Measurements from ENCODE around the gene FAM13B. TPM values are rescaled to one million over a fixed set of nuclear protein-coding genes. Genes with fewer than 3 reads are reported as not detected.

The FAM13B gene
- total RNA-seq, 1 experiment from 2014 or later, result 13.6 TPM

DNA sequence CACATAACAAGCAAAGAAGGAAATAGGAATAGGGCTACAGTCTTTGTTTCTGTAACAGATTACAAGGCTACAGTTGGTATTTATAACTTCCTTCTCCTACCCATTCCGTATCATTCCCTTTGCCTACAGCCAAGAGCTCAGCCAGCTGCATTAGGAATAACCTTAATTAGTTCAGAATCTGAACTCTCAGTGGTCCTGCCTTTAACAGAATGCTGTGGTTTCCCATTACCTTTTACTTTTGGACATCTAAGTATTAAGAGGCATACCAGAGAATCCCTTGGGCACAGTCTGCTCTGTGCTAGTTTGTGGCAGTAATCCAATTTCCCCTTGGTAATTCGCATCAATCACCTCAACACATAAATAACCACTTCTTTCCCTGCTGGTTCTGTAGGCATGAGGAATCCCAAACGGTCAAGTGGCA lies 99.4 kb downstream of the FAM13B start:
- no peak for DNase-seq (ENCODE audit: low read depth, low spot score)
- TF ChIP-seq EZH2 (IDR thresholded peaks at IDR 0.05) (no peak), TCF7L2 (IDR thresholded peaks at IDR 0.05; ENCODE audit: borderline replicate concordance, extremely low read depth, insufficient read depth, insufficient read length) (no peak), RAD21 (IDR thresholded peaks at IDR 0.05; ENCODE audit: low read depth) (no peak), ZNF274 (IDR thresholded peaks at IDR 0.05; ENCODE audit: low read depth, low read length) (no peak), ZFX (IDR thresholded peaks at IDR 0.05) (no peak), CBX3 (IDR thresholded peaks at IDR 0.05; ENCODE audit: low read depth) (no peak), POLR2AphosphoS5 (IDR thresholded peaks at IDR 0.05; ENCODE audit: low read depth, low read length) (no peak), SIN3A (IDR thresholded peaks at IDR 0.05; ENCODE audit: low read depth) (no peak), EZH2phosphoT487 (IDR thresholded peaks at IDR 0.05; ENCODE audit: borderline replicate concordance) (no peak)
- TF ChIP-seq, protein P1, sequence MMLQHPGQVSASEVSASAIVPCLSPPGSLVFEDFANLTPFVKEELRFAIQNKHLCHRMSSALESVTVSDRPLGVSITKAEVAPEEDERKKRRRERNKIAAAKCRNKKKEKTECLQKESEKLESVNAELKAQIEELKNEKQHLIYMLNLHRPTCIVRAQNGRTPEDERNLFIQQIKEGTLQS (IDR thresholded peaks at IDR 0.05), result no peak
- TF ChIP-seq, protein P2, sequence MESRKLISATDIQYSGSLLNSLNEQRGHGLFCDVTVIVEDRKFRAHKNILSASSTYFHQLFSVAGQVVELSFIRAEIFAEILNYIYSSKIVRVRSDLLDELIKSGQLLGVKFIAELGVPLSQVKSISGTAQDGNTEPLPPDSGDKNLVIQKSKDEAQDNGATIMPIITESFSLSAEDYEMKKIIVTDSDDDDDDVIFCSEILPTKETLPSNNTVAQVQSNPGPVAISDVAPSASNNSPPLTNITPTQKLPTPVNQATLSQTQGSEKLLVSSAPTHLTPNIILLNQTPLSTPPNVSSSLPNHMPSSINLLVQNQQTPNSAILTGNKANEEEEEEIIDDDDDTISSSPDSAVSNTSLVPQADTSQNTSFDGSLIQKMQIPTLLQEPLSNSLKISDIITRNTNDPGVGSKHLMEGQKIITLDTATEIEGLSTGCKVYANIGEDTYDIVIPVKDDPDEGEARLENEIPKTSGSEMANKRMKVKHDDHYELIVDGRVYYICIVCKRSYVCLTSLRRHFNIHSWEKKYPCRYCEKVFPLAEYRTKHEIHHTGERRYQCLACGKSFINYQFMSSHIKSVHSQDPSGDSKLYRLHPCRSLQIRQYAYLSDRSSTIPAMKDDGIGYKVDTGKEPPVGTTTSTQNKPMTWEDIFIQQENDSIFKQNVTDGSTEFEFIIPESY (IDR thresholded peaks at IDR 0.05; ENCODE audit: extremely low read depth, insufficient replicate concordance, low read length), result no peak
- TF ChIP-seq, protein P3, sequence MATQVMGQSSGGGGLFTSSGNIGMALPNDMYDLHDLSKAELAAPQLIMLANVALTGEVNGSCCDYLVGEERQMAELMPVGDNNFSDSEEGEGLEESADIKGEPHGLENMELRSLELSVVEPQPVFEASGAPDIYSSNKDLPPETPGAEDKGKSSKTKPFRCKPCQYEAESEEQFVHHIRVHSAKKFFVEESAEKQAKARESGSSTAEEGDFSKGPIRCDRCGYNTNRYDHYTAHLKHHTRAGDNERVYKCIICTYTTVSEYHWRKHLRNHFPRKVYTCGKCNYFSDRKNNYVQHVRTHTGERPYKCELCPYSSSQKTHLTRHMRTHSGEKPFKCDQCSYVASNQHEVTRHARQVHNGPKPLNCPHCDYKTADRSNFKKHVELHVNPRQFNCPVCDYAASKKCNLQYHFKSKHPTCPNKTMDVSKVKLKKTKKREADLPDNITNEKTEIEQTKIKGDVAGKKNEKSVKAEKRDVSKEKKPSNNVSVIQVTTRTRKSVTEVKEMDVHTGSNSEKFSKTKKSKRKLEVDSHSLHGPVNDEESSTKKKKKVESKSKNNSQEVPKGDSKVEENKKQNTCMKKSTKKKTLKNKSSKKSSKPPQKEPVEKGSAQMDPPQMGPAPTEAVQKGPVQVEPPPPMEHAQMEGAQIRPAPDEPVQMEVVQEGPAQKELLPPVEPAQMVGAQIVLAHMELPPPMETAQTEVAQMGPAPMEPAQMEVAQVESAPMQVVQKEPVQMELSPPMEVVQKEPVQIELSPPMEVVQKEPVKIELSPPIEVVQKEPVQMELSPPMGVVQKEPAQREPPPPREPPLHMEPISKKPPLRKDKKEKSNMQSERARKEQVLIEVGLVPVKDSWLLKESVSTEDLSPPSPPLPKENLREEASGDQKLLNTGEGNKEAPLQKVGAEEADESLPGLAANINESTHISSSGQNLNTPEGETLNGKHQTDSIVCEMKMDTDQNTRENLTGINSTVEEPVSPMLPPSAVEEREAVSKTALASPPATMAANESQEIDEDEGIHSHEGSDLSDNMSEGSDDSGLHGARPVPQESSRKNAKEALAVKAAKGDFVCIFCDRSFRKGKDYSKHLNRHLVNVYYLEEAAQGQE (IDR thresholded peaks at IDR 0.05; ENCODE audit: low read depth), result no peak
- no TSS peak for BruUV-seq (replicated peaks)
- ChIA-PET CTCF (interaction anchor here (1.3 kb wide), 1 partner anchor 155 kb away, joined by 3 read pairs; no protein-coding TSS in a partner anchor), POLR2A (no interaction called here), RAD21 (ENCODE audit: low non-redundant PET in 1 of 2, low total read pairs in 2 of 2, uncharacterized antibody in 2 of 2, unreplicated experiment in 2 of 2) (interaction anchor here in 1 of 2 experiments (0.7 kb wide), 1 partner anchor 11 kb away, joined by 4 read pairs; no protein-coding TSS in a partner anchor)
- Histone ChIP-seq H3K4me3 (replicated peaks in 1 of 2; ENCODE audit: low read depth in 1 of 2, low read length in 2 of 2) (no peak overlapping the region), H3K4me1 (ENCODE audit: control insufficient read depth in 1 of 2, insufficient read depth in 2 of 2, low read length in 2 of 2) (no peaks in the 10 kb centered on the region), H3K36me3 (ENCODE audit: control insufficient read depth in 1 of 2, insufficient read depth in 2 of 2, low read length in 2 of 2) (peaks cover 0 to 9% of the 10 kb centered on the region in 2 experiments; a peak in 2 of 4 replicates), H3K27ac (ENCODE audit: low read depth, low read length) (no peak overlapping the region), H4K20me1 (ENCODE audit: insufficient read depth) (no peaks in the 10 kb centered on the region), H3K79me2 (ENCODE audit: insufficient read depth, low read length) (no peaks in the 10 kb centered on the region), H3K27me3 (ENCODE audit: insufficient read depth, low read length) (no peaks in the 10 kb centered on the region), H3K4me2 (ENCODE audit: low read length) (no peak overlapping the region), H3K9ac (ENCODE audit: low read length) (no peak overlapping the region), H3K9me2 (ENCODE audit: insufficient read depth) (no peaks in the 10 kb centered on the region), H2AFZ (ENCODE audit: low read depth, low read length, poor library complexity, severe bottlenecking) (no peak overlapping the region), H3K9me3 (ENCODE audit: control insufficient read depth in 1 of 2, insufficient read depth in 1 of 2, low read depth in 1 of 2, low read length in 2 of 2) (no peaks in the 10 kb centered on the region)
- ATAC-seq, result no peak
- intact Hi-C loops (cut with micrococcal nuclease), result no loop called here
